Duodenal mucosa (tissue), 2 donors: ENCODE measurements around the gene PVALEF.

Source experiments
- H3K27ac ChIP-seq: one replicate; pipeline ENCODE4 v1.7.0; 2013; ENCODE audit warnings: low read depth, low read length
- H3K27me3 ChIP-seq, 2 donors: one replicate each; pipeline ENCODE4 v1.7.0; 2013; ENCODE audit warnings: low read length in 2 of 2, control low read depth in 1 of 2; ENCODE audit not compliant: insufficient read depth in 2 of 2, control insufficient read depth in 1 of 2
- H3K36me3 ChIP-seq, 2 donors: one replicate each; pipeline ENCODE4 v1.7.0; 2013; ENCODE audit warnings: low read length in 2 of 2, control low read depth in 1 of 2; ENCODE audit not compliant: insufficient read depth in 2 of 2, control insufficient read depth in 1 of 2
- H3K4me1 ChIP-seq, 2 donors: one replicate each; pipeline ENCODE4 v1.7.0; 2013; ENCODE audit warnings: low read length in 2 of 2, control low read depth in 1 of 2; ENCODE audit not compliant: insufficient read depth in 2 of 2, control insufficient read depth in 1 of 2
- H3K4me3 ChIP-seq, 2 donors: one replicate each; pipeline ENCODE4 v1.7.0; 2013; ENCODE audit warnings: low read length in 2 of 2, low read depth in 1 of 2
- H3K9ac ChIP-seq, 2 donors: one replicate each; pipeline ENCODE4 v1.7.0; 2013; ENCODE audit warnings: low read length in 2 of 2, low read depth in 1 of 2
- H3K9me3 ChIP-seq, 2 donors: one replicate each; pipeline ENCODE4 v1.7.0; 2013; ENCODE audit warnings: low read length in 2 of 2, control low read depth in 1 of 2; ENCODE audit not compliant: control insufficient read depth in 1 of 2

Gene PVALEF

GRCh38 chr17:81165246-81166032, at the start of gene PVALEF:
PVALEF (plus strand) TSS chr17:81165507; CDS start chr17:81181227, 15,720 bp downstream.
- peaks cover 6% of the 10 kb centered on the region in 2 donors for H3K27me3 ChIP-seq
- no peak within 1 kb of the TSS for H3K9ac ChIP-seq
- peaks cover 0 to 7% of the 10 kb centered on the region in 2 donors for H3K4me1 ChIP-seq
- no peak within 1 kb of the TSS for H3K27ac ChIP-seq
- no peaks in the 10 kb centered on the region for H3K9me3 ChIP-seq
- no peaks in the 10 kb centered on the region for H3K36me3 ChIP-seq
- H3K4me3 ChIP-seq = peak within 1 kb of the TSS in 1 of 2 donors; percentile 43

- H3K4me3 ChIP-seq = no peak overlapping the region
- H3K27ac ChIP-seq = no peak overlapping the region
- no peaks in the 10 kb centered on the region for H3K9me3 ChIP-seq
- H3K36me3 ChIP-seq = peaks cover 11 to 16% of the 10 kb centered on the region in 2 donors
- H3K4me1 ChIP-seq = peaks cover 0 to 20% of the 10 kb centered on the region in 2 donors
- no peak overlapping the region for H3K9ac ChIP-seq
- no peaks in the 10 kb centered on the region for H3K27me3 ChIP-seq
These were observed 49.4 kb upstream of the PVALEF start for GRCh38 chr17:81115749-81116464.

GRCh38 chr17:81116704-81117103, 48.6 kb upstream of the PVALEF start:
- Histone ChIP-seq H3K4me1 (peaks cover 0 to 20% of the 10 kb centered on the region in 2 donors), H3K27me3 (no peaks in the 10 kb centered on the region), H3K36me3 (peaks cover 15 to 19% of the 10 kb centered on the region in 2 donors), H3K27ac (no peak overlapping the region), H3K9me3 (no peaks in the 10 kb centered on the region), H3K4me3 (no peak overlapping the region), H3K9ac (no peak overlapping the region)

- Histone ChIP-seq H3K4me1 (peaks cover 0 to 20% of the 10 kb centered on the region in 2 donors), H3K27ac (no peak overlapping the region), H3K9ac (no peak overlapping the region), H3K9me3 (no peaks in the 10 kb centered on the region), H3K36me3 (peaks cover 15 to 21% of the 10 kb centered on the region in 2 donors), H3K4me3 (no peak overlapping the region), H3K27me3 (no peaks in the 10 kb centered on the region)
These were observed 47.6 kb upstream of the PVALEF start for GRCh38 chr17:81117672-81118198.

- peaks cover 0 to 20% of the 10 kb centered on the region in 2 donors for H3K4me1 ChIP-seq
- no peak overlapping the region for H3K4me3 ChIP-seq
- H3K36me3 ChIP-seq = peaks cover 15 to 27% of the 10 kb centered on the region in 2 donors
- H3K9ac ChIP-seq = no peak overlapping the region
- H3K9me3 ChIP-seq = no peaks in the 10 kb centered on the region
- no peak overlapping the region for H3K27ac ChIP-seq
- H3K27me3 ChIP-seq = no peaks in the 10 kb centered on the region
These were observed 46.7 kb upstream of the PVALEF start for GRCh38 chr17:81118308-81119221.

- peaks cover 15 to 29% of the 10 kb centered on the region in 2 donors for H3K36me3 ChIP-seq
- H3K27me3 ChIP-seq = no peaks in the 10 kb centered on the region
- peaks cover 0 to 16% of the 10 kb centered on the region in 2 donors for H3K4me1 ChIP-seq
- peak overlapping the region in 1 of 2 donors; percentile 48 for H3K4me3 ChIP-seq
- H3K27ac ChIP-seq = no peak overlapping the region
- no peaks in the 10 kb centered on the region for H3K9me3 ChIP-seq
- no peak overlapping the region for H3K9ac ChIP-seq
These were observed 45.8 kb upstream of the PVALEF start for GRCh38 chr17:81119223-81120148.

- H3K36me3 ChIP-seq = peaks cover 15 to 30% of the 10 kb centered on the region in 2 donors
- no peaks in the 10 kb centered on the region for H3K27me3 ChIP-seq
- H3K27ac ChIP-seq = no peak overlapping the region
- H3K4me1 ChIP-seq = peaks cover 0 to 10% of the 10 kb centered on the region in 2 donors
- H3K9me3 ChIP-seq = no peaks in the 10 kb centered on the region
- H3K9ac ChIP-seq = no peak overlapping the region
- H3K4me3 ChIP-seq = no peak overlapping the region
These were observed 45.2 kb upstream of the PVALEF start for GRCh38 chr17:81120149-81120484.

GRCh38 chr17:81120695-81121621, 44.3 kb upstream of the PVALEF start:
- H3K4me1 ChIP-seq = peaks cover 0 to 8% of the 10 kb centered on the region in 2 donors
- H3K4me3 ChIP-seq = no peak overlapping the region
- H3K36me3 ChIP-seq = peaks cover 15 to 30% of the 10 kb centered on the region in 2 donors
- no peak overlapping the region for H3K9ac ChIP-seq
- H3K27ac ChIP-seq = no peak overlapping the region
- H3K9me3 ChIP-seq = no peaks in the 10 kb centered on the region
- H3K27me3 ChIP-seq = no peaks in the 10 kb centered on the region
